Fibroblast of the aortic adventitia (primary cell): ENCODE measurements around the gene EDAR. TPM values are rescaled to one million over a fixed set of nuclear protein-coding genes. Genes with fewer than 3 reads are reported as not detected.

Source experiments
- DNase-seq: peaks from one replicate; pipeline ENCODE4 v3.0.0-alpha.2; 2010; ENCODE audit warnings: low read depth
- H3K4me3 ChIP-seq: 2 replicates; pipeline ENCODE4 v1.5.1; 2011; ENCODE audit warnings: low read depth, mild to moderate bottlenecking, control low read depth, low read length, moderate library complexity
- total RNA-seq: library from RNA; depleted of rRNA; stranded (reverse); fragments of >200 nt; gene quantifications from 2 replicates; pipeline ENCODE4 v1.2.3, GENCODE V29; 2012; ENCODE audit warnings: low replicate concordance
- TF ChIP-seq, protein P1 (sequence below): IDR thresholded peaks from 2 replicates; pipeline ENCODE4 v1.5.1; 2011; ENCODE audit warnings: mild to moderate bottlenecking, low read length, control low read depth, inconsistent platforms; ENCODE audit not compliant: insufficient read depth

EDAR gene
- total RNA-seq, 1 donor: not detected

DNA sequence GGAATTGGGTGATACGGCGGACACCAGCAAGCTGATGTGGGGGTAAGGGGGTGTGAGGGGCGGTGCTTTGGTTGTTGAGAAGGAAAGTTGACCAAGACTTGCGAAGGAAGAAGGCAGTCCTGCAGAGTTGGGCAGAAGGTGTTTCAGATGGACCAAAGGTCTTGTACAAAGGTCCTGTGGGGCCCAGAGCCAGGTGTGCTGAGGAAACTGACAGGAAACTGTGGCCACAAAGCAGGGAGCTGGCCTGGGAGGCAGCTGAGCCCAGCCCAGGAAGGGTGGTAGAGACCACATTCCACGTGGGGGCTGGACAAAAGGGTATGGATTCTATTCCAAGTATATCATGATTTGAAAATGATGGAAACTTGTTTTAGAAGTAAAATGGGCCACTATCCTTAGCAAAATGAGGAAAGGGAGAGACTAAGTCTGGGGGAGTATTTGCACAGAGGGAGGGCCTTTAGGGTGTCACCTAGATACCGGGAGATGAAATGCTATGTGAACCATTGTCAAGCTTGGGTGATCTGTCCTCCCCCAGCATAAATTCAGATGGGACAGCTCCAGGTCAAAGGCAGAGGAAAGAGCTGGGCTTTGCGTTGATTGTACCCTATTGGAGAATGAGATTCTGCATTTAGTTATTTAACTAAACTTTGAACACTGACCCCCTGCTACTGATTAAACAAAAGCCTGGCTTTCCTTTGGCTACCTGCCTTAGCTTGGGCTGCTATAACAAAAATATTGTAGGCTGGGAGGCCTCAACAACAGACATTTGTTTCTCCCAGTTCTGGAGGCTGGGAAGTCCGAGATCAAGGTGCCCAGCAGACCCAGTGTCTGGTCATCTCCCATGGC is 4.3 kb upstream of the EDAR start:
- no peak overlapping the region for H3K4me3 ChIP-seq
- DNase-seq: no peak
- TF ChIP-seq, protein P1, sequence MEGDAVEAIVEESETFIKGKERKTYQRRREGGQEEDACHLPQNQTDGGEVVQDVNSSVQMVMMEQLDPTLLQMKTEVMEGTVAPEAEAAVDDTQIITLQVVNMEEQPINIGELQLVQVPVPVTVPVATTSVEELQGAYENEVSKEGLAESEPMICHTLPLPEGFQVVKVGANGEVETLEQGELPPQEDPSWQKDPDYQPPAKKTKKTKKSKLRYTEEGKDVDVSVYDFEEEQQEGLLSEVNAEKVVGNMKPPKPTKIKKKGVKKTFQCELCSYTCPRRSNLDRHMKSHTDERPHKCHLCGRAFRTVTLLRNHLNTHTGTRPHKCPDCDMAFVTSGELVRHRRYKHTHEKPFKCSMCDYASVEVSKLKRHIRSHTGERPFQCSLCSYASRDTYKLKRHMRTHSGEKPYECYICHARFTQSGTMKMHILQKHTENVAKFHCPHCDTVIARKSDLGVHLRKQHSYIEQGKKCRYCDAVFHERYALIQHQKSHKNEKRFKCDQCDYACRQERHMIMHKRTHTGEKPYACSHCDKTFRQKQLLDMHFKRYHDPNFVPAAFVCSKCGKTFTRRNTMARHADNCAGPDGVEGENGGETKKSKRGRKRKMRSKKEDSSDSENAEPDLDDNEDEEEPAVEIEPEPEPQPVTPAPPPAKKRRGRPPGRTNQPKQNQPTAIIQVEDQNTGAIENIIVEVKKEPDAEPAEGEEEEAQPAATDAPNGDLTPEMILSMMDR: no peak

DNA sequence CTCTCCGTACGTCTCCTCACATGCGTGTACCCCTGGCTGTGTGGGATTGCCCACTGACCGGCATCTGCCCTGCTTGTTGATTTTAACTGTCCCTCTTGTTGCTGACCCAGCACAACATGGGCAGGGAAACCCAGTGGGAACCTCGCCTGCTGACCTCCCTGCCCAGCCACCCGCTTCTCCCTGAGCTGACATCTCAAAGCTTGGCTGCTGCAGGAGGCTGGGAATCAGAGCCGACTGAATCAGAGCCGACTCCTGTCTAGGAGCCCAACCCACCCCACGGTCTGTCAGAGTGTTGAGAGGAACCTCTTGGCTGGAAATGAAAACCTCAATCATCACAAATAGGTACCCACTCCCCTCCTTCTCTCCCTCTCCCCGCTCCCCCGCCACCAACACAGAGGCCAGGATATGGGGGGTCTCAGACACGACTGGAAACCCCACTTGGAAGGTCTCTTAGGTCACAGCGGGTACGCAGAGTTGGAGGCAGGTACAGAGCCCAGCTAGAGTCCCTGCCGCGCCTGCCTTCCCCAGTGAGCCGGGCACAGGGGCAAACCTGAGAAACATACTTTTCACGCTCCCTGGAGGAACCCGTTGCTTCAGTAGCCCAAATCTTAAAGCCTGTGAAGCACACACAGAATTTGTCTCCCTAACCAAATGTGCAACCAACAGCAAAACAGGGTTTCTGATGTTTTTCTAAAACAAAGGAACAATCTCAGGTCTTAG is 784 bp downstream of the EDAR start:
- no peak for DNase-seq
- H3K4me3 ChIP-seq: no peak overlapping the region
- TF ChIP-seq, protein P1: no peak

DNA sequence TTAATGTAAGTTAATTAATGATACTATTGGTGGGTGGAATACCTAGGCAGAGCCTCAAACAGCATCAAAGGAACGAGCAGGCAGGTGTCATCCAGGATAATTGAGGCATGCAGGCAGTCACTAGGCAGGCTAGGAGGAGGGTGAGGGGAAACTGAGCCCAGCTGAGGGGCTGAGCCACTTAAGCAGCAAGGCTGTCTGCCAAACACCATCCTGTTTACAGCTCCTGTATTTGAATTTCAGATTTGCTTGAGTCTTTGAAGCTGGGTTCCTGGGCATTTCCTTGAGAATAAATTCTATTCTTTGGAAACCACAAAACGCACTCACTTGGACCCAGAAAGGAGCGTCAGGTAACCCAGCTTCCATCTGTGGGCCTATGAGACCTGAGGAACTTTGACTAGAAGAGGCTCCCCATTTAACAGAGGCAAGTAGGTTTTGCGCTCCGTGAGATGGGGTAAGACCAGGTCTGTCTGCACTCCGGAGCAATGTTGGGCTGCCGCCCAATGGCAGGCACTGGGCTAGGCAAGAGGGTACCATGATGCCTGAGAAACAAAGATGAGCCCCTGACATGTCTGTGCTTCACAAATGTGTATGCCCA is 2.0 kb downstream of the EDAR start:
- no peak for DNase-seq
- TF ChIP-seq, protein P1: no peak
- no peak overlapping the region for H3K4me3 ChIP-seq

DNA sequence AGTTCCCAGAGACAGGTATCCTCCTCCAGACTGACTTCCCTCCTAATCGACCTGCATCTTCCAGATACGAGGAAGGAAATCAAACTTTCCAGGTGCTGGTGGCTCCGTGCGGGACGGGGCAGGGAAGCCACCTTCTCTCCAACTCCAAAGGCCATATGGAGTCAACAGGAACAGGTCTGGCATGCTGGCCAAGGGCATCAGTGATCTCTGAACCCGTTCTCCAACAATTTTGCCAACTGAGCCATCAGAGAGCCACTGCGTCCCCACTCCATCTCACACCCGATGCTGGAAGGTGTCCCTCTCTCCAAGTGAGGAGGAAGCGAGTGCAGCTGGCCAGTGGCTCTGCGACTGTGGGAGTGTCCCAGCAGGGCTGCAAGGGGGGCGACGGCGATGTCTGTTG is 5.4 kb downstream of the EDAR start:
- DNase-seq: no peak
- H3K4me3 ChIP-seq: no peak overlapping the region
- TF ChIP-seq, protein P1: no peak

DNA sequence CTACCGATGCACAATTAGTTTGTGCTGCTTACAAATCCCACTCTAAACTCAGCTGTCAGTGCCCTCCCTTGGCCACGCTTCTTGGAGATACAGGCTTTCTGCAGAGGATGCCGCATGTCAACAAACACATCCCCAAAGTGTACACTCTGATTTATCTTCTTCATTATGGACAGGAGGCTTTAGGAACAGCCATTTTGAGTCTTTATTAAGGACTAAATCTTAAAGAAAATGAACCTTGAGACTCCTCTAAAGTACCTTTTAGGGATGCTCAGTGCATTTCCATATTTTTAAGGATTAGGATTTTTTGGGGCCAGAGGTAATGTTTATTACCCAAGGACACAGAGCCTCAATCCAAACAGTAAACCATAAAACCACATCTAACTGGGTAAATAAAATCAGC is 6.0 kb downstream of the EDAR start:
- H3K4me3 ChIP-seq: no peak overlapping the region
- TF ChIP-seq, protein P1: no peak
- no peak for DNase-seq

DNA sequence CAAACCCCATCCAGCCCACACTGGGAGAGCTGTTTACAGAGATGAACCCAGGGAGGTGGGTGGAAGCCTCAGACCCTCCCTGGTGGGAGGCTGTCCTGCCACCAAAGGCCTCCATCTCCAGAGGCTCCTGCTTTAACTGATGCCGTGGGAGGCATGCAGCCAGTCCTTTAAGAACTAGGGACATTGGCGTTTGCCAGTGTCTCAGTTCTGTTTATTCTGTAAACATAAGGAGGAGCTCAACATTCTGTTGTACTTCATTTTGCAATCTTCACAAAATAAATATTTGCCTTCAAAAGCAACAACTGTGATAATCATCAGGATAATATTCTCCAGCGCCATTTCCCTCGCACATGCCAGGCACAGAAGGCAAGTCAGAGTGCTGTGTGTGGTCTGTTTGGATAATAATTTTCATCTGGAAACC is 6.8 kb downstream of the EDAR start:
- H3K4me3 ChIP-seq: no peak overlapping the region
- TF ChIP-seq, protein P1: no peak
- no peak for DNase-seq
